Transverse colon (tissue), 4 donors: ENCODE data around the gene TBCA. TPM values are rescaled to one million over a fixed set of nuclear protein-coding genes. Genes with fewer than 3 reads are reported as not detected.

Source experiments
- DNase-seq: peaks from one replicate; pipeline ENCODE4 v3.0.0-alpha.2; 2019
- H3K27ac ChIP-seq, 4 donors: fragments of 200-600 bp; sonication (generic); 2 replicates each; pipeline ENCODE4 v1.5.1; 2016 to 2018; ENCODE audit warnings: inconsistent platforms in 4 of 4
- H3K27me3 ChIP-seq: fragments of 200-600 bp; sonication (generic); 2 replicates; pipeline ENCODE4 v1.5.1; 2017; ENCODE audit warnings: inconsistent platforms
- H3K36me3 ChIP-seq, 4 donors: fragments of 200-600 bp; sonication (generic); 2 replicates each; pipeline ENCODE4 v1.5.1; 2017 to 2019; ENCODE audit warnings: inconsistent platforms in 4 of 4
- H3K4me1 ChIP-seq, 4 donors: fragments of 200-600 bp; sonication (generic); 2 replicates each; pipeline ENCODE4 v1.5.1; 2017 to 2020; ENCODE audit warnings: inconsistent platforms in 4 of 4
- H3K4me3 ChIP-seq, 4 donors: fragments of 200-600 bp; sonication (generic); 1 replicate in 1 of 4; 2 replicates in 3 of 4; pipeline versions ENCODE4 v1.5.1 to v1.6.1; 2017 to 2019; ENCODE audit warnings: inconsistent platforms in 4 of 4
- H3K9me3 ChIP-seq, 2 donors: fragments of 200-600 bp; sonication (generic); 2 replicates each; pipeline ENCODE4 v1.5.1; 2017 to 2019; ENCODE audit warnings: inconsistent platforms in 2 of 2
- EP300 ChIP-seq: sonication (generic); formaldehyde crosslinking; IDR thresholded peaks from one replicate; pipeline ENCODE4 v1.6.1; 2017; ENCODE audit warnings: antibody characterized with exemption, low read depth
- POLR2A ChIP-seq: fragments of 450-650 bp; IDR thresholded peaks from one replicate; pipeline ENCODE4 v1.6.1; 2016; ENCODE audit warnings: antibody characterized with exemption, mild to moderate bottlenecking, moderate library complexity
- POLR2AphosphoS5 ChIP-seq, 3 donors: sonication (generic); formaldehyde crosslinking; IDR thresholded peaks; one replicate each; pipeline ENCODE4 v1.6.1; 2016; ENCODE audit warnings: antibody characterized with exemption in 3 of 3
- WGBS, 2 donors: methylation state at CpG; one replicate each; pipeline ENCODE4 v1.1.5; 2018; ENCODE audit warnings: low coverage in 1 of 2; 5-methylcytosine and 5-hydroxymethylcytosine counted together
- in situ Hi-C, 4 donors: fragments of 200-750 bp; cut with MboI; loops; one replicate each; pipeline versions ENCODE4 v1.15.0 to v1.15.1; 2017; ENCODE audit warnings: low sequenced_read_pairs in 3 of 4, low pct_ligation_motif_present in 1 of 4, low pct_unique_long_range_greater_than_20kb in 1 of 4
- intact Hi-C: fragments of 100-400 bp; cut with DNase I; formaldehyde crosslinking; loops from one replicate; pipeline ENCODE4 v1.15.1; 2023; ENCODE audit warnings: low total_unique reads
- total RNA-seq, 4 donors: library from RNA; depleted of rRNA; stranded (reverse); fragments of >200 nt; gene quantifications; one replicate each; pipeline ENCODE4 v1.1.0, GENCODE V29; 2016
- TF ChIP-seq, protein P1 (sequence below), 5 experiments: fragments of 200-600 bp in 3 of 5; fragments of 450-650 bp in 2 of 5; sonication (generic) in 3 of 5; IDR thresholded peaks; 1 replicate in 2 of 5; 2 replicates in 3 of 5; pipeline ENCODE4 v1.5.1; 2016 to 2017; ENCODE audit warnings: antibody characterized with exemption in 5 of 5, inconsistent platforms in 3 of 5, mild to moderate bottlenecking in 2 of 5, moderate library complexity in 1 of 5

The TBCA gene, protein sequence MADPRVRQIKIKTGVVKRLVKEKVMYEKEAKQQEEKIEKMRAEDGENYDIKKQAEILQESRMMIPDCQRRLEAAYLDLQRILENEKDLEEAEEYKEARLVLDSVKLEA
- 100 to 1,000 TPM in 1 of 4 donors, 10 to 100 TPM in 3; 16.1 to 125 (median 51.8) TPM for total RNA-seq

DNA sequence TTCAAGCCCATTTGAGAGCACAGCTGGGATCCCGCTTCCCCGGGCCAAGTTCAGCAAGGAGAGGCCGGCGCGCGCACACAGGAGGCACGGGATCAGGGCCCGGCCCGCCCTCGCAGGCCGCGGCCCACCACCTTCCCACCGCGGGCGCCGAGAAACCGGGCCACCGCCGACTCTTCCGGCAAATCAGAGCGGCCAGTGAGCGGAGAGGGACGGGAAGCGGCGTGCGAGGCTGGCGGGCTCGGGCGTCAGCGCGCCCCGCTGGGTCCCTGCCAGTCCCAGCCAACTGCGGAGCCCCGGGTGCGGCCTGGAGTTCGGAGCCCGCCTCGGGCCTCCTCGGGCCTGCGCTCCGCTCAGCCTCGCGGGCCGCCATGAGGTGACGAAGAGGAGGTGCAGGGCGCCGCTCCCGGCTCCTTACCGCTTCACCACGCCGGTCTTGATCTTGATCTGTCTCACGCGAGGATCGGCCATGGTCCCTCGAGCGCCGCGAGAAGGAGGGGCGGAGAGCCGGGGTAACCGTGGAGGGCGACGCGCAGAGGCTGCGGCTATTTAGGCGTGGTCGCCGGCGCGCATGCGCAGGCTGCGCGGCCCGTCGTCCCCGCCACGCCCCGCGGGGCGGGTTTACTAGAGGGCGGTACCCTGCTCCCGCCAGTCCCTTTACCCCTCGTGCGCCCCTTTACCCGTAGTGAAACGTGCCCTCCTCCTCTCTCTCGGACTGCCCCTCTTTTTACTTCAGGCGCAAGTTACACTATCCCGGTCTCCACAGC is at the start of gene TBCA:
TSS of gene TBCA (minus strand) at position 550 of the 764 bp plus-strand sequence. CDS start at position 468, 82 bp downstream.
- H3K27ac ChIP-seq, result peak within 1 kb of the TSS; percentile 97 to 99 (median 98)
- H3K9me3 ChIP-seq, result no peaks in the 10 kb centered on the region
- WGBS, 2 donors, result 1 to 10% methylated on average over 2 to 36 of the region's 89 CpGs
- no peaks in the 10 kb centered on the region for H3K27me3 ChIP-seq
- TF ChIP-seq POLR2A, result peak; percentile 87
- TF ChIP-seq, protein P1, sequence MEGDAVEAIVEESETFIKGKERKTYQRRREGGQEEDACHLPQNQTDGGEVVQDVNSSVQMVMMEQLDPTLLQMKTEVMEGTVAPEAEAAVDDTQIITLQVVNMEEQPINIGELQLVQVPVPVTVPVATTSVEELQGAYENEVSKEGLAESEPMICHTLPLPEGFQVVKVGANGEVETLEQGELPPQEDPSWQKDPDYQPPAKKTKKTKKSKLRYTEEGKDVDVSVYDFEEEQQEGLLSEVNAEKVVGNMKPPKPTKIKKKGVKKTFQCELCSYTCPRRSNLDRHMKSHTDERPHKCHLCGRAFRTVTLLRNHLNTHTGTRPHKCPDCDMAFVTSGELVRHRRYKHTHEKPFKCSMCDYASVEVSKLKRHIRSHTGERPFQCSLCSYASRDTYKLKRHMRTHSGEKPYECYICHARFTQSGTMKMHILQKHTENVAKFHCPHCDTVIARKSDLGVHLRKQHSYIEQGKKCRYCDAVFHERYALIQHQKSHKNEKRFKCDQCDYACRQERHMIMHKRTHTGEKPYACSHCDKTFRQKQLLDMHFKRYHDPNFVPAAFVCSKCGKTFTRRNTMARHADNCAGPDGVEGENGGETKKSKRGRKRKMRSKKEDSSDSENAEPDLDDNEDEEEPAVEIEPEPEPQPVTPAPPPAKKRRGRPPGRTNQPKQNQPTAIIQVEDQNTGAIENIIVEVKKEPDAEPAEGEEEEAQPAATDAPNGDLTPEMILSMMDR (IDR thresholded peaks at IDR 0.05), result peak in 3 of 5 experiments; percentile 15 to 64 (median 26)
- TF ChIP-seq POLR2AphosphoS5 (IDR thresholded peaks at IDR 0.05), result peak; percentile 77 to 94 (median 93)
- no peak for TF ChIP-seq EP300
- H3K36me3 ChIP-seq, result no peaks in the 10 kb centered on the region
- DNase-seq, result peak; percentile 90
- intact Hi-C loops (no loop called here), in situ Hi-C loops (no loop called here)
- peak within 1 kb of the TSS; percentile 69 to 78 (median 76) for H3K4me3 ChIP-seq
- peaks cover 12 to 37% (median 18%) of the 10 kb centered on the region in 4 donors for H3K4me1 ChIP-seq

DNA sequence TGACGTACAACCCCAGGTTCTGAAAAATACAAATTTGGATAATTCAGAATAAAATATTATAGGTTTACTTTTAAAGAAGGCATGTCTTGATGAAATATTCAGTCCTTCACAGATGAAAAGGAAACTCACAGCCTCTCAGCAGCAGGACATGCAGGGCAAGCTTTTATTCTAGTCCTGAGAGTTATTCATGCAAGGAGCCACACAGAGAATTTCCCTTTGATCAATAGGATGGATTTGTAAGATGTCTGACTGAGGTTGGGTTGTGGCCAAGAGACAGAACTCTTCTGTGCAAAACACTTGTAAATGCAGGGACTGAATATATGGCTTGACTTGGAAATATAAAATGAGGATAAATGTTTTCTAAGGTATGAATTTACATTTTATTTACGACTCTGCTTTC is 48.8 kb upstream of the TBCA start:
- Histone ChIP-seq H3K4me1 (no peaks in the 10 kb centered on the region), H3K27ac (no peak overlapping the region), H3K9me3 (no peaks in the 10 kb centered on the region), H3K27me3 (peaks cover 18% of the 10 kb centered on the region), H3K4me3 (no peak overlapping the region), H3K36me3 (no peaks in the 10 kb centered on the region)
- intact Hi-C loops, result no loop called here
- TF ChIP-seq, protein P1 (IDR thresholded peaks at IDR 0.05), result no peak
- no peak for TF ChIP-seq POLR2A
- no peak for TF ChIP-seq EP300
- TF ChIP-seq POLR2AphosphoS5 (IDR thresholded peaks at IDR 0.05), result no peak
- WGBS, 2 donors, result 86% methylated on average over 2 of the region's 2 CpGs
- in situ Hi-C loops, result no loop called here
- no peak for DNase-seq

DNA sequence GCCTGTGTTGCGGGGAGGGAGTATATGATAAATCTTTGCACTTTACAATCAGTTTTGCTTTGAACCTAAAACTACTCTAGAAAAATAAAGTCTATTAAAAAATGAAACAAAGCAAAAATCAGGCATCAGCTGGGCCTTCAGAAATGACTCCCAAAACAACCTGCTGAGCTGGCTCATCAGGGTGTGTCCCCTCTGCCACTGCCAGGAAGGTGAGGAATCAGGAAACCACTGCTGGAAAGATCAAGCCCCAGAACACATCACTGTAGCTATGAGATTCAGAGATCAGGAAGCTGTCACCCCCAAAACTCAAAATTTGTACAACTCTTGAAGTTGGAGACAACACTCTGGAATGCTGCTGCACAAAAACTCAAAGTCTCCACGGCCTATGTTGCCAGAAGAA is 40.5 kb upstream of the TBCA start:
- in situ Hi-C loops (no loop called here), intact Hi-C loops (no loop called here)
- Histone ChIP-seq H3K4me3 (no peak overlapping the region), H3K4me1 (no peaks in the 10 kb centered on the region), H3K27ac (no peak overlapping the region), H3K36me3 (no peaks in the 10 kb centered on the region), H3K9me3 (no peaks in the 10 kb centered on the region), H3K27me3 (no peaks in the 10 kb centered on the region)
- no peak for DNase-seq
- WGBS, 2 donors, result 50% methylated on average over 1 of the region's 2 CpGs; no CpG with 5 or more reads in 1 of the 2 donors
- TF ChIP-seq, protein P1 (IDR thresholded peaks at IDR 0.05), result no peak
- TF ChIP-seq POLR2A, result no peak

DNA sequence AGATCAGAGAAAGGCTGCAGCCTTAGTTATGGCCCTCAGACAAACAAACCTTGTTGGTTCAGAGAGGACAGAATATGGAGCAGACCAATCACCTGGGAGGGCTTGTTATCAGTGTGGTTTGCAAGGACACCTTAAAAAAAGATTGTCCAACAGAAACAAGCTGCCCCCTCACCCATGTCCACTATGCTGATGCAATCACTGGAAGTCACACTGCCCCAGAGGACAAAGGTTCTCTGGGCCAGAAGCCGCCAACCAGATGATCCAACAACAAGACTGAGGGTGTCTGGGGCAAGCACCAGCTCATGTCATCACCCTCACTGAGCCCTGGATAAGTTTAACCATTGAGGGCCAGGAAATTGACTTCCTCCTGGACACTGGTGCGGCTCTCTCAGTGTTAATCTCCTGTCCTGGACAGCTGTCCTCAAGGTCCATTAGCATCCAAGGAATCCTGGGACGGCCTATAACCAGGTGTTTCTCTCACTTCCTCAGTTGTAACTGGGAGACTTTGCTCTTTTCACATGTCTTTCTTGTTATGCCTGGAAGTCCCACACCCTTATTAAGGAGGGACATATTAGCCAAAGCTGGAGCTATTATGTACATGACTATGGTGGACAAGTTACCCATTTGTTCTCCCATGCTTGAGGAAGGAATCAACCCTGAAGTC is 36.9 kb upstream of the TBCA start:
- no peak overlapping the region for H3K4me3 ChIP-seq
- TF ChIP-seq, protein P1 (IDR thresholded peaks at IDR 0.05), result no peak
- no peak for TF ChIP-seq POLR2AphosphoS5 (IDR thresholded peaks at IDR 0.05)
- TF ChIP-seq POLR2A, result no peak
- no peak for TF ChIP-seq EP300
- H3K36me3 ChIP-seq, result no peaks in the 10 kb centered on the region
- H3K27ac ChIP-seq, result no peak overlapping the region
- intact Hi-C loops, result no loop called here
- no peak for DNase-seq
- no peaks in the 10 kb centered on the region for H3K9me3 ChIP-seq
- H3K4me1 ChIP-seq, result no peaks in the 10 kb centered on the region
- 90% methylated on average over 3 of the region's 3 CpGs; no CpG with 5 or more reads in 1 of the 2 donors for WGBS, 2 donors
- H3K27me3 ChIP-seq, result no peaks in the 10 kb centered on the region
- in situ Hi-C loops, result no loop called here
